HG03342 (cell line): Measurements from ENCODE around the gene RNF112.

Experiments used
- ATAC-seq: cut with Tn5 transposase; IDR thresholded peaks from one replicate; pipeline ENCODE4 v1.9.1; 2021; ENCODE audit warnings: mild to moderate bottlenecking, moderate library complexity; ENCODE audit not compliant: unreplicated experiment

The RNF112 gene

GRCh38 chr17:19372866-19373504 lies 38.0 kb upstream of the RNF112 start:
- no peak for ATAC-seq

- ATAC-seq: no peak
These were observed 36.9 kb upstream of the RNF112 start for GRCh38 chr17:19374136-19374535.

- ATAC-seq: no peak
These were observed 35.3 kb upstream of the RNF112 start for GRCh38 chr17:19375732-19376131.

GRCh38 chr17:19376811-19377210 lies 34.2 kb upstream of the RNF112 start:
- no peak for ATAC-seq

GRCh38 chr17:19377602-19378415 lies 33.2 kb upstream of the RNF112 start:
- peak; percentile 92 for ATAC-seq

- ATAC-seq: peak; percentile 5
These were observed 32.3 kb upstream of the RNF112 start, which contains the start of gene MAPK7 for GRCh38 chr17:19378416-19379360. Gene MAPK7 (plus strand): TSS chr17:19378498. CDS start chr17:19378901, 403 bp downstream.

GRCh38 chr17:19379361-19380065 lies 31.5 kb upstream of the RNF112 start:
- ATAC-seq: no peak

GRCh38 chr17:19380481-19381301 lies 30.3 kb upstream of the RNF112 start:
- ATAC-seq: no peak

- no peak for ATAC-seq
These were observed 29.7 kb upstream of the RNF112 start for GRCh38 chr17:19381361-19381740.

DNA sequence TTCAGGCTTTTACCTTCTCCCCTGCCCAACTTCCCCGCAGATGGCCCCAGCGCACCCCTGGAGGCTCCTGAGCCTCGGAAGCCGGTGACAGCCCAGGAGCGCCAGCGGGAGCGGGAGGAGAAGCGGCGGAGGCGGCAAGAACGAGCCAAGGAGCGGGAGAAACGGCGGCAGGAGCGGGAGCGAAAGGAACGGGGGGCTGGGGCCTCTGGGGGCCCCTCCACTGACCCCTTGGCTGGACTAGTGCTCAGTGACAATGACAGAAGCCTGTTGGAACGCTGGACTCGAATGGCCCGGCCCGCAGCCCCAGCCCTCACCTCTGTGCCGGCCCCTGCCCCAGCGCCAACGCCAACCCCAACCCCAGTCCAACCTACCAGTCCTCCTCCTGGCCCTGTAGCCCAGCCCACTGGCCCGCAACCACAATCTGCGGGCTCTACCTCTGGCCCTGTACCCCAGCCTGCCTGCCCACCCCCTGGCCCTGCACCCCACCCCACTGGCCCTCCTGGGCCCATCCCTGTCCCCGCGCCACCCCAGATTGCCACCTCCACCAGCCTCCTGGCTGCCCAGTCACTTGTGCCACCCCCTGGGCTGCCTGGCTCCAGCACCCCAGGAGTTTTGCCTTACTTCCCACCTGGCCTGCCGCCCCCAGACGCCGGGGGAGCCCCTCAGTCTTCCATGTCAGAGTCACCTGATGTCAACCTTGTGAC lies 29.1 kb upstream of the RNF112 start:
- no peak for ATAC-seq

GRCh38 chr17:19382531-19383444 lies 28.2 kb upstream of the RNF112 start:
- ATAC-seq: no peak

DNA sequence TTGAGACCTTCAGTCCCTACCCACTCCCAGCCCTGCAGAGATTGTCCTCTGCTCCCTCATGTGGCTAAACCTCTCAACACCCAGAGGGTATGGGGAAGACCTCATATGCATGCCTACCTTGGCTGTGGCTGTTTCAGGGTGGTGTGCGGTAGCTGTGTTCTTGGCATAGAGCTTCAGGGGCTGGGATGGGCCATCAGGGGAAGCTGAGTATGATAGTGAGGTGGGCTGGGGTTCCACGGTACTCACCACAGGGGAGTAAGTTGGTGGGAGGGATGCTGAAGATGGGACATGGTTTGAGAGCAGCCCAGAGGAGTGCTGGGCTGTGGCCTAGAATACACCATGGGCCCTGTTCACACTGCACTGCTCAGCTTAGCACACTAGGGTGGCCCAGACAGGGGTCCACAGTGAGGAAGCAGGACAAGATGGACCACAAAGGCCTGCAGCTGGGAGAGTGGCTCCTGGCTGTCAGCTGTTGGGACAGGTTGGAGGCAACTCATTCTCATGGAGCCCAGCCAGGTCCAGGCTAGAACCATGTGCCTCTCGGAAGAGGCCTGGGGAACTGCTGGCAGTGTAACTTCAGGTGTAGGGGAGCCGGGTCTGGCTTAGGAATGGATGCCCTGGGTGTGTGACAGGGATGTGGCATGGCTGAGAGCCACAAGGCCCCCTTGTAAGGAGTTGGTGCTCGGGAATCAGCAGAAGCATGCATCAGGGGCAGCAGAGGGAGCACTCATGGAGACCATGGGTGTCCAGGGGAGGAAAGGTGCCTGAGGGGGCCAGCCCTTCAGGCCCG lies 27.2 kb upstream of the RNF112 start:
- no peak for ATAC-seq

GRCh38 chr17:19384723-19385391 lies 26.2 kb upstream of the RNF112 start:
- no peak for ATAC-seq

- no peak for ATAC-seq
These were observed 25.5 kb upstream of the RNF112 start for GRCh38 chr17:19385521-19385983.

DNA sequence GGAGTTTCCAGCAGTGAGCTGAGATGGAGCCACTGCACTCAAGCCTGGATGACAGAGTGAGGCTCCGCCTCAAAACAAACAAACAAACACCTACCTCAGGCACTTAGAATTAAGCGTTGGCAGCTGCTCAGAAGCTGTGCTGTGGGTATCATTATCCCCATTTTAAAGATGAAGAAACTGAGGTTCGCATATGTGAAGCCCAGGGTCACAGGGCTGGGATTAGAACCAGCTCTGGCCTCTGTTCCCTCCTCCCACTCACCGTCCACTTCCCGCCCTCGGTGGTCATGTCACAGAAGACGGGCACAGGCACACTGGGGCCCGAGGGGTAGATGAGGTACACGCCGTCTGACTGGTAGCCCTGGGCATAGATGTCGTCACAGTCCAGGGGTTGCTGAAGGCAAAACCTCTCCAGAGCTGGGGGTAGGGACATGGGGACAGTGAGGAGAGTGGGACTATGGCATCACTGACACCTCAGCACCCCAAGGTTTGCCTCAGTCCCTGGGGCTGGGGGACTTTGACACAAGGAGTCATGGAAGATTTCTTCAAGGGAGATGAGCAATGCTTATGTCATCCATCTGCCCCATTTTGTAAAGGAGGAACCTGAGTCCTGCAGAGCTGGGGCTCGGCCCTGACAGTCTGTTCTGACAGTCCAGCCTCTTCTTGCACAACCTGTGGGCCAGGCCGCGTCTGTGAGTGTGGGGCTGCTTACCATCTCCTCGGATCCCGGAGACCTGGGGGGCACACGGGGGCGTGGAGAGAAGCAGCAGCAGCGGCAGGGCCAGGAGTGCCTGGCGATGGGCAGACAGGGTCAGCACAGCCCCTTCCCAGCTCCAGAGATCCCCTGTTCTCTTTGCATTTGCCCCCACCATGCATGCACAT lies 24.7 kb upstream of the RNF112 start:
- no peak for ATAC-seq
